Measurements from ENCODE around the gene ANKRD11.
"Not testable (repeated sequence)": the region's sequence is repeated elsewhere in the genome, so short reads cannot be mapped to it uniquely, and the experiment has no call there.

The ANKRD11 gene

DNA sequence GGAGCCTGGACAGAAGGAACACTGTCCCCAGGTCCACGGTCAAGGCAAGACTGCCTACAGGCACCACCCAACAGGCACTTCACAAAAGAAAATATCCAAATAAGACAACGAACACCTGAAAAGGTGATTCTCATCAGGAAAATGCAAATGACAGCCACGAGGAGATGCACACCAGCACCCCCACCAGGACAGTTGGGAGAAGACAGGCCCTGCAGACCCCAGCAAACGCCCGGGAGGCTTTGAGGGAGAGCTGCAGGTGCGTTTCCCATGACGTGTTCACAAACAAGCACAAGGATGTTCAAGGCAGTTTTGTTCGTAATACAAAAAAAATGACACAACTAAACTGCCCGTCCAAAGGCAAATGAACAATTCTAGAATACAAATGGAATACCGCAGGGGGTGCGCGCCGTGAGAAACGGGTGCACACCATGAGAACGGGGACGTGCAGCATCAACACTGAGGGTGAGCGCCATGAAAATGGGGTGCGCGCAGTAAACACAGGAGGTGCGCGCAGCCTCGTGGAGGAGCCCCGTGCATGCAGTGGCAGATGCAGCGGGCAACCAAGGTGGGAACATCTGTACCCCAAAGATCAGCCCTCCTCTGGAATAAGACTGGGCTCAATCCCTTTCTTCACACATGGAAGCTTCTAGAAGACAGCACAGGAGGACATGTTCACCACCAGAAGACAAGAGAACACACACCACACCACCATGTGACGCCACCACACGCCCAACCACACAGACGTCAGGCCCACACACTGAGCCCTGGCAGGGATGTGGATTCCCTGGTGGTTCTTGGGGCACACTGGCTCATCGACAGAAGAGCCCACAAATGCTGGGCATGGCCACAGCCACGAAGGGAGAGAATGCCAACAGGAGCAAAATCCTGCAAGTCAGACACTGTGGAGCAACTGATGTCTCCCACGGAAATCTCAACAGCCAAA lies 181.7 kb downstream of the ANKRD11 start:
- no peak for DNase-seq

DNA sequence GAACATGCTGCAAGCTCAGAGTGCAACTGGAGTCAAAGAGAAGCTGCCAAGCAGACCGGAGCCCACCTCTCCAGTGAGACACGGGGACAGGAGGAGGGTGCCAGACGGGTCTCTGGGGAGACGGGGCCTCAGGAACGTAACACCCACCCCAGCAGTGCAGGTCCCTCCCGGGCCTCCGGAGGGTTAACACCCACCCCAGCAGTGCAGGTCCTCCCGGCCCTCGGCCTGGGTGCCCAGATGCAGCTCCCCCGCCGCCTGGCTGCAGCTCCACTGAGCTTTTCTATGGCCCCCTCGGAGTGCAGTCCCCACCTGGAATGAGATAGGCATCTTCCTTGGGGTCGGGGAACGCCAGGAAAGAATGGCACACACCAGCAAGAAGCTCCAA lies 182.9 kb downstream of the ANKRD11 start:
- no peak for DNase-seq

DNA sequence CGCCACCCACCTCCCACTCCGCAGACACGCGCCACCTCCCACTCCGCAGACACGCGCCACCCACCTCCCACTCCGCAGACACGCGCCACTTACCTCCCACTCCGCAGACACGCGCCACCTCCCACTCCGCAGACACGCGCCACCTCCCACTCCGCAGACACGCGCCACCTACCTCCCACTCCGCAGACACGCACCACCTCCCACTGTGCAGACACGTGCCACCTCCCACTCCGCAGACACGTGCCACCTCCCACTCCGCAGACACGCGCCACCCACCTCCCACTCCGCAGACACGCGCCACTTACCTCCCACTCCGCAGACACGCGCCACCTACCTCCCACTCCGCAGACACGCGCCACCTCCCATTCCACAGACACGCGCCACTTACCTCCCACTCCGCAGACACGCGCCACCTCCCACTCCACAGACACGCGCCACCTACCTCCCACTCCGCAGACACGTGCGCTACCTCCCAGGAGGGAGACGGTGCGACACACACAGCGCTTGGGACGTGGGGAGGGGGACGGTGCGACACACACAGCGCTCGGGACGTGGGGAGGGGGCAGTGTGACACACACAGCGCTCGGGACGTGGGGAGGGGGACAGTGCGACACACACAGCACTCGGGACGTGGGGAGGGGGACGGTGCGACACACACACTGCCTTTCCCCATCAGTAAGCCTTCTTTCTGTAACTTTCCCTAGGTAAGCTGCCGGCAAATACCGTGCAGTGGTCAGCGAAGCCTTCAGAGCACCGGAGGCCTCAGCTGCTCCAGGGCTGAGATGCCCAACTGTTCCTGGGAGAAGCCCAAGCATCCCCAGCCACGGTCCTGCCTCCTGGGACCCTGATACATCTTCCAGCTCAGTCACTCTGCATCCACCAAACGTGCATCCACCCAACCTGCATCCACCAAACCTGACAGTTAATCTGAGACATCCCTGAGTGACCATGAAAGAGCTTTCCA lies 183.6 kb downstream of the ANKRD11 start:
- not testable (repeated sequence) for DNase-seq

- no peak for DNase-seq
Observed at GRCh38 chr16:89304941-89305705, 185.2 kb downstream of the ANKRD11 start.

GRCh38 chr16:89304181-89304851 lies 186.0 kb downstream of the ANKRD11 start:
- no peak for DNase-seq

GRCh38 chr16:89303617-89304016 lies 186.7 kb downstream of the ANKRD11 start:
- DNase-seq = no peak

- no peak for DNase-seq
Observed at GRCh38 chr16:89300976-89301360, 189.4 kb downstream of the ANKRD11 start.

DNA sequence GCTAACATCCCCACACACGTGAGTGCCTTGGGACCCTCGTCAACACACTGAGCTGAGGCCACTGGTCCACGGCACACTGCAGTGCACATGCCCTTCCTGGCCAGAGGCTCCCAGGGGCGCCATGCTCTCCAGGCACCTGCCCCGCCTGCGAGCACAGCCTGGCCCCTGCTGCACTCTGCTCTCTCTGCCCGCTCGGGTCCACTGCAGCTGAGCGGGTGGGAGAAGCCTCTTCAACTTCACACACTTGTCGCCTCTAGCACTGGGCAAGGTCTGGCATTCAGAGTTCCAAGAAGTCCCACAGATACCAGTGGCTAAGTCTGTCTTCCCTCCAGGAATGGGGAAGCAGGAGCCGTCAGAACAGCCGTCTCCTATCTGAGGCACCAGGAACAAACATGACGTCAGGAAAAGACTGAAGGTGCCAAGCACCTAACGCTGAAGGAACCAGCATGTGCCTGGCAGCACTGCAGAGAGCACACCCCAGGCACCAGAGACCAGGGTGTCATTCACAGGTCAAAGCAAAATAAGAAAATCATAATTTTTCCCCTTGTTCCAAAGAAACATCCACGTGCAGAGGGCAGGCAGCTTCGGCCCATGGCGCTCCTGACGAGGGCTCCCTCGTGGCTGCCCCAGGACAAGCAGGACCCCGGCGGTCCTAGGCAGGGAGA lies 189.9 kb downstream of the ANKRD11 start:
- DNase-seq = no peak

DNA sequence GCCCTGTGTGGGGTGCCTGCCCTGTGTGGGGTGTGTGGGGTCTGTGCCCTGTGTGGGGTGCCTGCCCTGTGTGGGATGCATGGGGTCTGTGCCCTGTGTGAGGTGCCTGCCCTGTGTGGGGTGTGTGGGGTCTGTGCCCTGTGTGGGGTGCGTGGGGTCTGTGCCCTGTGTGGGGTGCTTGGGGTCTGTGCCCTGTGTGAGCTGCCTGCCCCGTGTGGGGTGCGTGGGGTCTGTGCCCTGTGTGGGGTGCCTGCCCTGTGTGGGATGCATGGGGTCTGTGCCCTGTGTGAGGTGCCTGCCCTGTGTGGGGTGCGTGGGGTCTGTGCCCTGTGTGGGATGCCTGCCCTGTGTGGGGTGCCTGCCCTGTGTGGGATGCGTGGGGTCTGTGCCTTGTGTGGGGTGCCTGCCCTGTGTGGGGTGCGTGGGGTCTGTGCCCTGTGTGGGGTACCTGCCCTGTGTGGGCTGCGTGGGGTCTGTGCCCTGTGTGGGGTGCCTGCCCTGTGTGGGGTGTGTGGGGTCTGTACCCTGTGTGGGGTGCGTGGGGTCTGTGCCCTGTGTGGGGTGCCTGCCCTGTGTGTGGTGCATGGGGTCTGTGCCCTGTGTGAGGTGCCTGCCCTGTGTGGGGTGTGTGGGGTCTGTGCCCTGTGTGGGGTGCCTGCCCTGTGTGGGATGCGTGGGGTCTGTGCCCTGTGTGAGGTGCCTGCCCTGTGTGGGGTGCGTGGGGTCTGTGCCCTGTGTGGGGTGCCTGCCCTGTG lies 190.8 kb downstream of the ANKRD11 start:
- not testable (repeated sequence) for DNase-seq

DNA sequence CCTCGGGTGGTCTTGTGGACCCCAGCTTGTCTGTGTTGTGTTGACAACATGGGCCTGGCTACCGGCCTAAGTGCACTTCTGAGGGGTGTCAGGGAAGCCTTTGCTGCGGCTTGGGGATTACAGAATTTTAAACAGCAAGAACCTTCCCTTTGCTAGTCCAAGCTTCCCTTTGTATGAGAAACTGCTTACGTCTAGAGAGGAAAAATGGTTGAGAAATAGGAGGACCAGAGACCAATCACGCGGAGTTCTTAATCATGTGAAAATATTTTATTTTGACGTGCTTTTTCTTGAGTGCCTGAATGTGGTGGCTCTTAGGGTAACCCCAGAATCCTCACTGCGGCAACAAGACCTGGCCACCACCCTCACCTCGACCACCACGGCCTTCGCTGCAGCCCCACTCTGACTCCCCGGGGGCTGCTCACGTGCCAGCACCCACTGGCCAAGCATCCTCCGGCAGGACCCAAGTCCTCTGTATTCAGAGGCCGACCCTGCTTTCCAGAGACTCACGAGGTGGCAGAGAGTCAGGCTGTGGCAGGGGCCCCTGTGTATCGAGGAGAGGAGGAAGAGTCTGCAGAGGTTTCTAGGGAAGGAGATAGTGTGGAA lies 191.6 kb downstream of the ANKRD11 start:
- no peak for DNase-seq

DNA sequence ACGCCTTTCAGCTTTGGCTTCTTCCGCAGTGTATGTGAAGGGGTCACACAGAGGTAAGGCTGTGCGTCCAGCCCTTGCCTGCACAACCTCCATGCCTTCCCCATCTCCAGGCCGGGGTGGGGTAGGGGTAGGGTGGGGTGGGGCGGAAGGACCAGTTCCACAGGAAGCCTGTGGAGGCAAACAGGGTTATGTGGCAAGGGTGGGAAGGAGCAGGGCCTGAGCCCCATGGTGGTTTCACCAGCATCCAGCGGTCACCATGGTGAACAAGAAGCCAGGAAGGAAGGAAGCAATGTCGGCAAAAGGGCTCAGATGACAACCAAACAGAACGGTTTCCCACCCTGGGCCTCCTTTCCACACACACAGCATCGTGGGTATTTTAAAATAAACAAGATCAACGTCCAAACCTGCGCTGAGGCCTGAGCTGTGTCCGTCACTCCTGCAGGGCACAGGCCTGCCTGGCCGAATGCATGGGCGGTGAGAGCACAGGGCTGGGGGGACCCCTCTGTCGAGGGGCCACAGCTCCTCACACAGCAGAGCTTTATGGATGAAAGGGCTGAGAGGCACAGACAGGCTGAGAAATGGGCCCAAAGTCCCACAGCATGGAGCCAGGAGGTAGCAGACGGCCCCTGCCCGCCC lies 192.3 kb downstream of the ANKRD11 start:
- DNase-seq = no peak

- no peak for DNase-seq
Observed at GRCh38 chr16:89297156-89297874, 193.0 kb downstream of the ANKRD11 start.

DNA sequence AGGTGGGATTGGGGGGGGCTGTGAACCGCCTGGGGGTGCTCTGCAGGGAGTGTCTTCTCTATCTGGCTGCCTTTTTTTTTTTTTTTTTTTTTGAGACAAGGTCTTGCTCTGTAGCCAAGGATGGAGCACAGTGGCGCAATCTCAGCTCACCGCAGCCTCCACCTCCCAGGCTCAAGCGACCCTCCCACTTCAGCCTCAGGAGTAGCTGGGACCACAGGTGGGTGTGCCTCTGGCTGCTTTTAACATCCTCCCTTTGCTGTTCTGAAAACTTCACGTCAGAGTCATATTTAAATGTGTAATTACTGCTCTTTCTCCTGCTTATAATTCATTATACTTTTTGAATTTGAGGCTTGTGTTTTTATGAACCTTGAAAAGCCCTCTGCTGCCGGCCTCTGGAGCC lies 194.4 kb downstream of the ANKRD11 start:
- no peak for DNase-seq

- DNase-seq = no peak
Observed at GRCh38 chr16:89295071-89295900, 195.1 kb downstream of the ANKRD11 start.

GRCh38 chr16:89294486-89294885 lies 195.9 kb downstream of the ANKRD11 start:
- no peak for DNase-seq

DNA sequence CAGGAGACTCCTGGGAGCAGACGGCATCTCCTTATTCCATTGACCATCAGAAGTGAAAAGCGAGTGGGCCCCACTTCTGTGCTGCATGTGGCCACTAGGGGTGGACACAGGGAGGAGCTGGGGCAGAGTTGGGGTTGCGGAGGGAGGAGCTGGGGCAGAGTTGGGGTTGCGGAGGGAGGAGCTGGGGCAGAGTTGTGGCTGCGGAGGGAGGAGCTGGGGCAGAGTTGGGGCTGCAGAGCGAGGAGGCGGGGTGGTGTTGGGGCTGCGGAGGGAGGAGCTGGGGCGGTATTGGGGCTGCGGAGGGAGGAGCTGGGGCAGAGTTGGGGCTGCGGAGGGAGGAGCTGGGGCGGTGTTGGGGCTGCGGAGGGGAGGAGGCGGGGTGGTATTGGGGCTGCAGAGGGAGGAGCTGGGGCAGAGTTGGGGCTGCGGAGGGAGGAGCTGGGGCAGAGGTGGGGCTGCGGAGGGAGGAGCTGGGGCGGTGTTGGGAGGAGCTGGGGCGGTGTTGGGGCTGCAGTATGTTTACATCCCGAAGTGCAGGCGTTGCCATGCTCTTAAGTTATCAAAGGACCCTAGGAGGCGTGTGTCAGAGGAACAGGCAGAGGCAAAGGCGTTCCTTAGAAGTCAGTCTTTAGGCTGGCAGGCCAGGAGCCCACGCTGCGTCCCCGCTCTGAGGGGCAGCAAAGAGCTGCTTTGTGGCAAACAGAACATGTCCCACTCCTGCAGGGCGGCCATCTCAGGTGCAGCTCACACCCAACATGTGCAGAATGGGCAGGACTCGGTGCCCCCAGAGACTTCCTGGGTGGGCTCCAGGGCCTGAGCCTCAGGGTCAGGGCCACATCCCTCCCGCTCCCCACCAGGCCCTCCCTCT lies 196.9 kb downstream of the ANKRD11 start:
- DNase-seq = no peak

DNA sequence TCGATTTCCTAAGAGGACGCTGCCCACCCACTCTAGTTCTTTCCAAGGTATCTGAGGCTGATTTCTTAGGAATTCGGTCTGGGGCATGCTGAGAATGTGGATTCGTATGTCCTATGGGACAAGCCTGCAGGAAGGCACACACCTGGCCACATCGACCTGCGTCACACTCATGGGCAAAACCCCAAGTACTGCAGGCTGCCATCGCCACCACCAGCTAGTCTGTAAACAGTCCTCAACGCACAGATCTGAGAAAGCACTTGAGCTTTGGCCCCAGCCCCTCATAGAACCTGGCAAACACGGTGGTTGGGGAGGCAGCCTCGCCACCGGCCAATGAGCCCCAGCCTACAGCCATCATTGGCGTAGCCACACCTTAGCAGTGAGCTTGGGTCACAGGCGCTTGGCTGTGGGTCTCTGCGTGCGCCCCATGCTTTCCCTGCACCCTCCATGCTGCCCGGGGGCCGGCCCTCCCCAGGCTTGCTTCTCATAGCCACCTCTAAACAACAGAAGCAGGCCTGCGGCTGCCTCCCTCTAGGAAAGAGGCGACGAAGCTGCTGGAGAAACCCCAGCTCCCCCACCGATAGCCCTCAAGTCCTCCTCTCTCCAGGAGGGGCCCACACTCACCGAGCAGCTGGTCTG lies 197.8 kb downstream of the ANKRD11 start:
- DNase-seq = no peak

Measured in NCI-H187 (cell line).